SU-DHL-6 (cell line): ENCODE data around the gene TROAP.

Source experiments
- H2AFZ ChIP-seq: fragments of 200-600 bp; sonication (generic); 2 replicates; pipeline ENCODE4 v1.6.1; 2014; ENCODE audit warnings: low read depth, mild to moderate bottlenecking, moderate library complexity, mixed read lengths, antibody characterized with exemption, low read length; ENCODE audit not compliant: severe bottlenecking
- H3F3A ChIP-seq: fragments of 200-600 bp; shearing (Covaris generic); 2 replicates; pipeline ENCODE4 v1.6.0; 2016; ENCODE audit warnings: antibody characterized with exemption, mild to moderate bottlenecking; ENCODE audit not compliant: insufficient read depth
- H3K27ac ChIP-seq: fragments of 200-600 bp; sonication (generic); 2 replicates; pipeline ENCODE4 v1.5.1; 2016; ENCODE audit warnings: low read depth, mild to moderate bottlenecking, low read length, moderate library complexity, mixed read lengths
- H3K27me3 ChIP-seq: fragments of 200-600 bp; sonication (generic), shearing (Covaris generic); 2 replicates; pipeline ENCODE4 v1.6.0; 2014; ENCODE audit warnings: mild to moderate bottlenecking, low read length
- H3K36me3 ChIP-seq: fragments of 200-600 bp; sonication (generic); 2 replicates; pipeline ENCODE4 v1.6.1; 2014; ENCODE audit warnings: mild to moderate bottlenecking, low read length, mixed read lengths
- H3K4me2 ChIP-seq: fragments of 300-600, 200-600 bp; shearing (Covaris generic), sonication (generic); 2 replicates; pipeline ENCODE4 v1.6.0; 2014; ENCODE audit warnings: low read length, low read depth, mild to moderate bottlenecking; ENCODE audit not compliant: poor library complexity, severe bottlenecking
- H3K4me3 ChIP-seq: fragments of 200-600 bp; sonication (generic); 2 replicates; pipeline ENCODE4 v1.5.1; 2014; ENCODE audit warnings: antibody characterized with exemption, low read length, mild to moderate bottlenecking, mixed read lengths; ENCODE audit not compliant: insufficient read depth, poor library complexity, severe bottlenecking
- H3K79me2 ChIP-seq: fragments of 200-600 bp; sonication (generic); 2 replicates; pipeline ENCODE4 v1.6.1; 2014; ENCODE audit warnings: mild to moderate bottlenecking, low read length, moderate library complexity; ENCODE audit not compliant: insufficient read depth
- H3K9ac ChIP-seq: fragments of 200-600 bp; sonication (generic); 2 replicates; pipeline ENCODE4 v1.7.0; 2014; ENCODE audit warnings: mild to moderate bottlenecking, low read length
- H3K9me2 ChIP-seq: fragments of 200-600 bp; sonication (generic); replicated peaks from 2 replicates; pipeline ENCODE4 v1.6.1; 2014; ENCODE audit warnings: low read length; ENCODE audit not compliant: insufficient read depth
- H3K9me3 ChIP-seq: fragments of 200-600 bp; sonication (generic); 2 replicates; pipeline ENCODE4 v1.6.1; 2014; ENCODE audit warnings: low read length, mixed read lengths; ENCODE audit not compliant: insufficient read depth
- H4K20me1 ChIP-seq: fragments of 200-600 bp; sonication (generic); 2 replicates; pipeline ENCODE4 v1.6.1; 2014; ENCODE audit warnings: low read depth, mild to moderate bottlenecking, antibody characterized with exemption, low read length, moderate library complexity, mixed read lengths
- CTCF ChIP-seq: fragments of 200-600 bp; sonication (generic); IDR thresholded peaks from one replicate; pipeline ENCODE4 v1.5.1; 2017; ENCODE audit warnings: antibody characterized with exemption, mild to moderate bottlenecking, low read length, moderate library complexity; ENCODE audit not compliant: insufficient read depth, poor library complexity, severe bottlenecking
- EZH2phosphoT487 ChIP-seq: fragments of 200-600 bp; sonication (generic), shearing (Covaris generic); conservative IDR thresholded peaks from 2 replicates; pipeline ENCODE4 v1.6.1; 2018; ENCODE audit warnings: mild to moderate bottlenecking, antibody characterized with exemption, low read length, moderate library complexity, mixed read lengths

Gene TROAP

GRCh38 chr12:49355913-49356312, 32.9 kb downstream of the TROAP start:
- H3K79me2 ChIP-seq, result no peaks in the 10 kb centered on the region
- H3F3A ChIP-seq, result no peaks in the 10 kb centered on the region
- H3K36me3 ChIP-seq, result no peaks in the 10 kb centered on the region
- no peaks in the 10 kb centered on the region for H3K9me2 ChIP-seq
- H3K4me2 ChIP-seq, result no peak overlapping the region
- no peak for TF ChIP-seq CTCF
- no peak for TF ChIP-seq EZH2phosphoT487
- H3K9me3 ChIP-seq, result no peaks in the 10 kb centered on the region
- H2AFZ ChIP-seq, result no peak overlapping the region
- no peak overlapping the region for H3K9ac ChIP-seq
- no peaks in the 10 kb centered on the region for H3K27me3 ChIP-seq
- no peak overlapping the region for H3K4me3 ChIP-seq
- no peak overlapping the region for H3K27ac ChIP-seq
- H4K20me1 ChIP-seq, result no peaks in the 10 kb centered on the region

GRCh38 chr12:49357103-49357678, 34.1 kb downstream of the TROAP start:
- no peaks in the 10 kb centered on the region for H4K20me1 ChIP-seq
- no peak overlapping the region for H2AFZ ChIP-seq
- H3K27ac ChIP-seq, result no peak overlapping the region
- no peaks in the 10 kb centered on the region for H3F3A ChIP-seq
- no peaks in the 10 kb centered on the region for H3K27me3 ChIP-seq
- H3K36me3 ChIP-seq, result no peaks in the 10 kb centered on the region
- TF ChIP-seq EZH2phosphoT487 (no peak), CTCF (peak; percentile 36)
- H3K4me3 ChIP-seq, result no peak overlapping the region
- no peaks in the 10 kb centered on the region for H3K9me3 ChIP-seq
- no peaks in the 10 kb centered on the region for H3K79me2 ChIP-seq
- H3K9me2 ChIP-seq, result no peaks in the 10 kb centered on the region
- H3K9ac ChIP-seq, result no peak overlapping the region
- H3K4me2 ChIP-seq, result no peak overlapping the region

GRCh38 chr12:49358483-49359141, 35.6 kb downstream of the TROAP start:
- Histone ChIP-seq H3F3A (no peaks in the 10 kb centered on the region), H3K27ac (no peak overlapping the region), H2AFZ (no peak overlapping the region), H3K27me3 (no peaks in the 10 kb centered on the region), H3K4me3 (no peak overlapping the region), H3K4me2 (no peak overlapping the region), H3K9me3 (no peaks in the 10 kb centered on the region), H4K20me1 (no peaks in the 10 kb centered on the region), H3K36me3 (no peaks in the 10 kb centered on the region), H3K9me2 (no peaks in the 10 kb centered on the region), H3K9ac (no peak overlapping the region), H3K79me2 (no peaks in the 10 kb centered on the region)
- no peak for TF ChIP-seq EZH2phosphoT487
- TF ChIP-seq CTCF, result peak; percentile 70
